PC-9 (cell line): ENCODE results near the gene TECTA. TPM values are rescaled to one million over a fixed set of nuclear protein-coding genes. Genes with fewer than 3 reads are reported as not detected.

ENCODE experiments used
- Bru-seq: library from RNA; stranded (reverse); fragments of 400-500 nt; gene quantifications from one replicate; lab custom pipeline; 2021; lab: Mats Ljungman, UMichigan
- BruChase-seq, 2 experiments: library from RNA; stranded (reverse); fragments of 400-500 nt; gene quantifications; one replicate each; lab custom pipeline; 2021; lab: Mats Ljungman, UMichigan
- BruUV-seq: library from RNA; stranded (reverse); fragments of 400-500 nt; replicated peaks from 2 replicates; lab custom pipeline; 2021; lab: Mats Ljungman, UMichigan
- CTCF ChIA-PET: fragments of 300-600 bp; sonication (Branson Sonifier 250); formaldehyde crosslinking; loops from one replicate; lab custom pipeline; 2022; ENCODE audit warnings: antibody characterized with exemption; lab: Charles Lee
- POLR2A ChIA-PET: fragments of 300-600 bp; sonication (Branson Sonifier 250); formaldehyde crosslinking; loops from one replicate; lab custom pipeline; 2022; ENCODE audit warnings: antibody characterized with exemption; ENCODE audit not compliant: unreplicated experiment; lab: Charles Lee
- DNase-seq, 2 experiments: peaks; one replicate each; pipeline versions ENCODE4 v3.0.0 to v3.0.0-alpha.2; 2015 to 2022; ENCODE audit warnings: mixed read lengths in 1 of 2
- H2AFZ ChIP-seq: fragments of 200-600 bp; sonication (generic); 2 replicates; pipeline ENCODE4 v1.8.1; 2017; ENCODE audit warnings: antibody characterized with exemption
- H3F3A ChIP-seq: fragments of 200-600 bp; sonication (generic); 2 replicates; pipeline ENCODE4 v1.8.1; 2017; ENCODE audit warnings: antibody characterized with exemption, mild to moderate bottlenecking, low read depth; ENCODE audit not compliant: insufficient read depth
- H3K27ac ChIP-seq: fragments of 200-600 bp; sonication (generic); 2 replicates; pipeline ENCODE4 v1.6.1; 2016; ENCODE audit warnings: mixed run types
- H3K27me3 ChIP-seq: fragments of 200-600 bp; sonication (generic); 2 replicates; pipeline ENCODE4 v1.6.1; 2016; ENCODE audit warnings: low read depth, mixed run types; ENCODE audit not compliant: insufficient read depth
- H3K36me3 ChIP-seq: fragments of 200-600 bp; sonication (generic); 2 replicates; pipeline ENCODE4 v1.6.1; 2016; ENCODE audit warnings: low read depth, mixed run types
- H3K4me1 ChIP-seq: fragments of 200-600 bp; sonication (generic); replicated peaks from 2 replicates; pipeline ENCODE4 v1.6.1; 2016; ENCODE audit warnings: mixed run types; ENCODE audit not compliant: insufficient read depth
- H3K4me2 ChIP-seq: fragments of 200-600 bp; sonication (generic); 2 replicates; pipeline ENCODE4 v1.6.1; 2017; ENCODE audit warnings: mixed run types
- H3K4me3 ChIP-seq: fragments of 200-600 bp; sonication (generic); 2 replicates; pipeline ENCODE4 v1.6.1; 2016; ENCODE audit warnings: mixed run types
- H3K79me2 ChIP-seq: fragments of 200-600 bp; sonication (generic); 2 replicates; pipeline ENCODE4 v1.6.1; 2017; ENCODE audit warnings: low read depth, mixed run types
- H3K9me2 ChIP-seq: fragments of 200-600 bp; sonication (generic); 2 replicates; pipeline ENCODE4 v1.8.1; 2017; ENCODE audit warnings: mild to moderate bottlenecking; ENCODE audit not compliant: insufficient read depth
- H3K9me3 ChIP-seq: fragments of 200-600 bp; sonication (generic); 2 replicates; pipeline ENCODE4 v1.8.1; 2016; ENCODE audit warnings: low read depth; ENCODE audit not compliant: insufficient read depth
- H4K20me1 ChIP-seq: fragments of 200-600 bp; sonication (generic); 2 replicates; pipeline ENCODE4 v1.8.1; 2017; ENCODE audit not compliant: insufficient read depth
- EZH2 ChIP-seq: fragments of 200-600 bp; sonication (generic); IDR thresholded peaks from 2 replicates; pipeline ENCODE4 v1.8.0; 2017; ENCODE audit warnings: antibody characterized with exemption, low read depth
- intact Hi-C: fragments of 100-400 bp; cut with micrococcal nuclease; formaldehyde crosslinking; loops from one replicate; pipeline ENCODE4 v1.10.0; 2022; ENCODE audit not compliant: unreplicated experiment
- long read RNA-seq: library from polyadenylated mRNA; stranded (forward); transcript quantifications from one replicate; pipeline ENCODE4 v2.0.0, GENCODE V29; 2022
- total RNA-seq: library from RNA; stranded (reverse); gene quantifications from 2 replicates; pipeline ENCODE4 v1.2.3, GENCODE V29; 2021
- TF ChIP-seq, protein P1 (sequence below): fragments of 200-600 bp; sonication (generic); conservative IDR thresholded peaks from 2 replicates; pipeline ENCODE4 v1.6.1; 2017; ENCODE audit warnings: mixed run types, antibody characterized with exemption, mild to moderate bottlenecking, moderate library complexity

The TECTA gene, protein sequence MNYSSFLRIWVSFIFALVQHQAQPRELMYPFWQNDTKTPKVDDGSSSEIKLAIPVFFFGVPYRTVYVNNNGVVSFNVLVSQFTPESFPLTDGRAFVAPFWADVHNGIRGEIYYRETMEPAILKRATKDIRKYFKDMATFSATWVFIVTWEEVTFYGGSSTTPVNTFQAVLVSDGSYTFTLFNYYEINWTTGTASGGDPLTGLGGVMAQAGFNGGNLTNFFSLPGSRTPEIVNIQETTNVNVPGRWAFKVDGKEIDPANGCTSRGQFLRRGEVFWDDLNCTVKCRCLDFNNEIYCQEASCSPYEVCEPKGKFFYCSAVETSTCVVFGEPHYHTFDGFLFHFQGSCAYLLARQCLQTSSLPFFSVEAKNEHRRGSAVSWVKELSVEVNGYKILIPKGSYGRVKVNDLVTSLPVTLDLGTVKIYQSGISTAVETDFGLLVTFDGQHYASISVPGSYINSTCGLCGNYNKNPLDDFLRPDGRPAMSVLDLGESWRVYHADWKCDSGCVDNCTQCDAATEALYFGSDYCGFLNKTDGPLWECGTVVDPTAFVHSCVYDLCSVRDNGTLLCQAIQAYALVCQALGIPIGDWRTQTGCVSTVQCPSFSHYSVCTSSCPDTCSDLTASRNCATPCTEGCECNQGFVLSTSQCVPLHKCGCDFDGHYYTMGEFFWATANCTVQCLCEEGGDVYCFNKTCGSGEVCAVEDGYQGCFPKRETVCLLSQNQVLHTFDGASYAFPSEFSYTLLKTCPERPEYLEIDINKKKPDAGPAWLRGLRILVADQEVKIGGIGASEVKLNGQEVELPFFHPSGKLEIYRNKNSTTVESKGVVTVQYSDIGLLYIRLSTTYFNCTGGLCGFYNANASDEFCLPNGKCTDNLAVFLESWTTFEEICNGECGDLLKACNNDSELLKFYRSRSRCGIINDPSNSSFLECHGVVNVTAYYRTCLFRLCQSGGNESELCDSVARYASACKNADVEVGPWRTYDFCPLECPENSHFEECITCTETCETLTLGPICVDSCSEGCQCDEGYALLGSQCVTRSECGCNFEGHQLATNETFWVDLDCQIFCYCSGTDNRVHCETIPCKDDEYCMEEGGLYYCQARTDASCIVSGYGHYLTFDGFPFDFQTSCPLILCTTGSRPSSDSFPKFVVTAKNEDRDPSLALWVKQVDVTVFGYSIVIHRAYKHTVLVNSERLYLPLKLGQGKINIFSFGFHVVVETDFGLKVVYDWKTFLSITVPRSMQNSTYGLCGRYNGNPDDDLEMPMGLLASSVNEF (N-terminal part only)
- 0.04 TPM in 1 of 2 replicates, not detected in the other for total RNA-seq
- percentile 8 among the genes with signal in this experiment for Bru-seq, nascent RNA
- percentile 6 among the genes with signal in this experiment for BruChase-seq, experiment 1, labeled RNA remaining after a 2-hour chase
- percentile 5 among the genes with signal in this experiment for BruChase-seq, experiment 2, labeled RNA remaining after a 6-hour chase
- long read RNA-seq = 0 reads

DNA sequence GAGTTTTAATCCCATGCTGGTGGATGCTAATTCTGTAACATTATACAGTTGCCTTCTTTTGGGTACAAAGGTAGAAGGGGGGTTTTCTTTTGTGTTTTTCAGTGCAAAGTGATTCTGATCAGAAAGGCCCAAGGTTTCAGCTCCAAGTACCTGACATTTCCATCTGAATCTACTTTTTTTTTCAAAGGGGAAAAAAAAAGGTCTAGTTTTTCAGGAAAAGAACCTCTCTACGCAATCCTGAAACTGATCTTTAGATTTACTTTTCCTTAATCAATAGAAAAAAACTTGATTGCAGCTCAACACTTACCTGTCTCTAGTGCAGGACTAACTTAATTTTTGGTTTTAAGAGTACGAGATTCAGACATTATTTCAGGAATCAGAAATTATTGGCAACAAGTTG is at the start of gene TECTA:
TECTA (plus strand) TSS at position 301 of the 400 bp plus-strand sequence. CDS start 1,423 bp downstream, outside the sequence.
- ChIA-PET POLR2A (no interaction called here), CTCF (no interaction called here)
- no peak for DNase-seq
- no peaks in the 10 kb centered on the region for H3K4me1 ChIP-seq
- H3K79me2 ChIP-seq = no peaks in the 10 kb centered on the region
- no peak within 1 kb of the TSS for H3K4me2 ChIP-seq
- BruUV-seq = no TSS peak
- H3K27ac ChIP-seq = no peak within 1 kb of the TSS
- no peaks in the 10 kb centered on the region for H3F3A ChIP-seq
- H4K20me1 ChIP-seq = no peaks in the 10 kb centered on the region
- no peak within 1 kb of the TSS for H3K4me3 ChIP-seq
- H3K36me3 ChIP-seq = no peaks in the 10 kb centered on the region
- no peak within 1 kb of the TSS for H2AFZ ChIP-seq
- intact Hi-C loops = no loop called here
- TF ChIP-seq, protein P1, sequence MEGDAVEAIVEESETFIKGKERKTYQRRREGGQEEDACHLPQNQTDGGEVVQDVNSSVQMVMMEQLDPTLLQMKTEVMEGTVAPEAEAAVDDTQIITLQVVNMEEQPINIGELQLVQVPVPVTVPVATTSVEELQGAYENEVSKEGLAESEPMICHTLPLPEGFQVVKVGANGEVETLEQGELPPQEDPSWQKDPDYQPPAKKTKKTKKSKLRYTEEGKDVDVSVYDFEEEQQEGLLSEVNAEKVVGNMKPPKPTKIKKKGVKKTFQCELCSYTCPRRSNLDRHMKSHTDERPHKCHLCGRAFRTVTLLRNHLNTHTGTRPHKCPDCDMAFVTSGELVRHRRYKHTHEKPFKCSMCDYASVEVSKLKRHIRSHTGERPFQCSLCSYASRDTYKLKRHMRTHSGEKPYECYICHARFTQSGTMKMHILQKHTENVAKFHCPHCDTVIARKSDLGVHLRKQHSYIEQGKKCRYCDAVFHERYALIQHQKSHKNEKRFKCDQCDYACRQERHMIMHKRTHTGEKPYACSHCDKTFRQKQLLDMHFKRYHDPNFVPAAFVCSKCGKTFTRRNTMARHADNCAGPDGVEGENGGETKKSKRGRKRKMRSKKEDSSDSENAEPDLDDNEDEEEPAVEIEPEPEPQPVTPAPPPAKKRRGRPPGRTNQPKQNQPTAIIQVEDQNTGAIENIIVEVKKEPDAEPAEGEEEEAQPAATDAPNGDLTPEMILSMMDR = no peak
- TF ChIP-seq EZH2 = no peak
- peaks cover 78% of the 10 kb centered on the region for H3K27me3 ChIP-seq
- no peaks in the 10 kb centered on the region for H3K9me2 ChIP-seq
- H3K9me3 ChIP-seq = no peaks in the 10 kb centered on the region

DNA sequence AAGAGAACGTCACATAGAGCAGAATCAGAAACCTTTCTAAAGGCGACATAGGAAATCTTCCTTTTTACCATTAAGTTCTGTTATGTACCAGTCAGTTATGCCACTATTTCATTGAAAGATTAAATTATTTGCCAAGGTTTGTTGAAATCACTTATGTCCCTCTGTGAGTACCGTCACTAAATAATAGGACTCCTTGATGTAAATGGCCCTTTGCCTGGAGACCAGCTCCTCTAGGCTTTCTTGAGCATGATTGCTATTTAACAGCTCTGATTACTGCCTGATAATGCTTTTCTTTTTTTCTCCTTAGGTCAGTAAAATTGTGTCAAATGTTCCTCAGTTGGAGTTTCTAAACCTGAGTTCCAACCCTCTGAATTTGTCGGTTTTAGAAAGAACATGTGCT is 47.8 kb upstream of the TECTA start:
- intact Hi-C loops = no loop called here
- TF ChIP-seq EZH2 = no peak
- TF ChIP-seq, protein P1 = no peak
- BruUV-seq = no TSS peak
- ChIA-PET POLR2A (no interaction called here), CTCF (no interaction called here)
- Histone ChIP-seq H2AFZ (no peak overlapping the region), H4K20me1 (no peaks in the 10 kb centered on the region), H3K4me1 (no peaks in the 10 kb centered on the region), H3K9me3 (no peaks in the 10 kb centered on the region), H3K4me2 (no peak overlapping the region), H3K36me3 (peaks cover 20% of the 10 kb centered on the region; the same call in 1 of the 2 replicates), H3K9me2 (no peaks in the 10 kb centered on the region), H3K27ac (no peak overlapping the region), H3K79me2 (no peaks in the 10 kb centered on the region), H3F3A (no peaks in the 10 kb centered on the region), H3K4me3 (no peak overlapping the region), H3K27me3 (no peaks in the 10 kb centered on the region)
- DNase-seq = no peak
